GM12892 (cell line): ENCODE data around the gene PRKRA.
A peak's percentile ranks its signal among the peaks of the same experiment; 100 is the strongest.
"Not testable (repeated sequence)": the region's sequence is repeated elsewhere in the genome, so short reads cannot be mapped to it uniquely, and the experiment has no call there.

Experiments used
- DNase-seq: peaks from one replicate; pipeline ENCODE4 v3.0.0; 2011; ENCODE audit not compliant: insufficient read length
- FAIRE-seq: peaks from 2 replicates; lab custom pipeline; 2011; peaks lifted over from hg19 to GRCh38; lab: Jason Lieb, UNC
- POLR2A ChIP-seq: IDR thresholded peaks from 2 replicates; pipeline ENCODE4 v1.6.1; 2011; ENCODE audit warnings: low read depth, low read length, control low read depth
- POLR2AphosphoS5 ChIP-seq: IDR thresholded peaks from 2 replicates; pipeline ENCODE4 v1.6.1; 2011; ENCODE audit warnings: low read depth, low read length, control low read depth
- TAF1 ChIP-seq: IDR thresholded peaks from 2 replicates; pipeline ENCODE4 v1.6.1; 2011; ENCODE audit warnings: low read depth, mild to moderate bottlenecking, control low read depth, low read length, borderline replicate concordance

The PRKRA gene

DNA sequence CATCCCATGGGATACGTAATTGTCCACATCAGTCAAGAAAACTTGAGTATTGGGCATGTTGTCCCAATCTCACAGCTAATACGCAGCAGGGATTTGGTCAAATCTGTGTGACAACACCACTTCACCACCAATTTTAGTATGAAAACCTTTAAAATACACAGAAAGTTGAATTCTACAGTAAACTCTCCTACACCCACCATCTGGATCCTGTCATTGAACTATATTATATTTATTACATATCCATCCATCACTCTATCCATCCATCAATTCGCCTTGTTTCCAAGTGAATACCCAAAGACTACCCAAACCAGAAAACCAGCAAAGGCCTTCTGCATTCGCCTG lies 28.3 kb upstream of the PRKRA start:
- TF ChIP-seq POLR2A (no peak), POLR2AphosphoS5 (no peak), TAF1 (no peak)
- FAIRE-seq = no peak
- no peak for DNase-seq

DNA sequence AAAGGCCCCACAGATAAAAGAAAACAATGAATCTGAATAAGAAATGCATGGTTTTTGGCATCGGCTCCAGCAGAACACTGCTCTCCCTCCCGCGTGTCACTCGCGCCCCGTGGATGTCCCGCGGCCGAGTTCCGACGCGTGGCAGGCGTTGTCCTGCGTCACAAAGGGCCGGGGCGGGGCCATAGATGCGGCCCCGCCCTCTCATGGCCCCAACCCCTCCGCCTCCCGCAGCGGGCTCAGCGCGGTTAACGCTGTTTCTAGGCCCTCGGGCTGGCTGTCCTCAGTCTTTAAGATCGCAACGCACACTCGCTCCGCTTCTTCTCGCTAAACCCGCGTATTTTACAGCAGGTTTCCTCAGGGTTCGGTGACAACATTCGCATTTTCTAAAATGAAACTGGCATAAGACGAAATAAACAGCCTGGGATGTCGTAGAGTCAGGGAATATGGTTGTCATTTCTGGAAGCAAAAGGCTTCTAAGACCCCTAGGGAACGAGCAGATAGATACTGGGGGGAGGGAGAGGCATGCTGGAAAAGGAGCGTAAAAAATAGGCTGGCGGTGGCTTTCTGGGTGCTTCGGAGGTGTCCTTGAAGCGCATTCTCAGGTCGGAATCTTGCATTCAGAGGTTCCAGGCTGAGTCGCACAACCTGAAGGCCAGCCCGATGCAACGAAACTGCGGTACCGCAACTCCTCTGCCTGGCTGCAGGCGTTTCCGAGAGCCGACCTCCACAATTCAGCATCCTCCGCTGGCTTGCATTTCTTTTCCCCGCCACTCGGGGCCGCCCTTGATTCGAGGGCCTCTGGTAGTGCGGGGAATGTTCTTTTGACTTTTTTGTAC lies 27.7 kb upstream of the PRKRA start, which contains the start of gene FKBP7:
Gene FKBP7, minus strand, starts transcription at position 162 of the 836 bp plus-strand sequence. Its CDS starts 101 bp downstream, at position 61.
- TF ChIP-seq POLR2A (peak; percentile 71), POLR2AphosphoS5 (peak; percentile 59; the same call in 1 of the 2 replicates), TAF1 (no peak)
- peak; percentile 48 for DNase-seq
- FAIRE-seq = peak; percentile 99

DNA sequence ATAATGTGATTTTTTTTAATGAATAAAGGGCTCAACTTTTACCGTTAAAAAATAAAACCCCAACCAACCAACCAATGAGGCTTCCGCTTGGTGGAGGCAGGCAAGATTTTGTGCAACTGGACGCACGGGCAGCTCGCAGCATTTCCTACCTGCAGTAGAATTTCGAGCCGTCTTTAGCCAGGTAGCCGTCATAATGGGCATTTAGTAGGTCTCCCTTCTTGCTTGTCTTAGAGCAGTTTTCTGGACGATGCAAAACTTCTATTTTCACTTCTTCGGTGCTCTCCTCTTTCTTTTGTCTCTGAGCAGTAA lies 27.1 kb upstream of the PRKRA start:
- TF ChIP-seq POLR2AphosphoS5 = no peak
- no peak for TF ChIP-seq TAF1
- TF ChIP-seq POLR2A = no peak
- DNase-seq = no peak
- no peak for FAIRE-seq

DNA sequence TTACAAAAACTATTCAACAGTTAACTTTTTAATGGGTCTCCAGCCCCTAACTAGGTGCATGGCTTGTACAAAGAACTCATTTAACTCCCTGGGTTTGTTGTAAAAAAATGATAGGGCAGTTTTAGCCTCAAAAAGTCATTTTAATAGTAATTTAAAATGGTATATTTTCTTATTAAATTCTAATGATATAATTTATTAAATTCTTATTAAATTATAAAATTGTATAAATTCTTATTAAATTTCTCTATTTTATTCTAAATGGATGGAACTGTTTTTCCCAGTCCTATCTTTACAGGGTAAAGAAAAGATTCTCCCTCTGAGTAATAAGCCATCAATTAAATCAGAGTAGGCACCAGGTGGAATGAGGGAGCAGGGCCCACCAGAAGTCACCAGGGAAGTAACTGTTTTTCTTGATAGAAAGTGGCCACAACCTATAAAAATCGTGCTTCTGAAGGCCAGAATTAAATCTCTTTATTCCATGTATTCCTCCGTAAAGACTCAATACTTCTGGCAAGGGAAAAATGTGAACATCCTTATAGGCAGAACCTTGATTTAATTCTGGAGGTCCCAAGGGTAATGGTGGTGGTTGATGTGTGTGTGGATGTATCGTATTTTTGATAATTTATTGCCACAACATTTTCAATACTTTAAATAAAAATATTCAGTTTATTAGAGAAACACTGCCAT lies 26.6 kb upstream of the PRKRA start:
- TF ChIP-seq TAF1 = no peak
- TF ChIP-seq POLR2AphosphoS5 = no peak
- TF ChIP-seq POLR2A = no peak
- FAIRE-seq = no peak
- no peak for DNase-seq

DNA sequence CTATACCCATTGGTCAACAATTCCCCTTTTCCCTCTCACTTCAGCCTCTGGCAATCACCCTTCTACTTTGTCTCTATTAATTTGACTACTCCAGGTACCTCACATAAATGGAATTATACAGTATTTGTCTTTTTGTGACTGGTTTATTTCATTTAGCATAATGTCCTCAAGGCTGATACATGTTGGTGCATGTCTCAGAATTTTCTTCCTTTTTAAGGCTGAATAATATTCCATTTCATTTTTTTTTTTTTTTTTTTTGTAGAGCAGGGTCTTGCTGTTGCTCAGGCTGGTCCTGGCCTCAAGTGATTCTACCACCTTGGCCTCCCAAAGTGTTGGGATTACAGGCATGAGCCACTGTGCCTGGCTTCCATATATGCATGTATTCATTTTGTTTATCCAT lies 25.5 kb upstream of the PRKRA start:
- FAIRE-seq (no peak), DNase-seq (no peak)
- TF ChIP-seq POLR2A = no peak
- TF ChIP-seq TAF1 = no peak
- no peak for TF ChIP-seq POLR2AphosphoS5

DNA sequence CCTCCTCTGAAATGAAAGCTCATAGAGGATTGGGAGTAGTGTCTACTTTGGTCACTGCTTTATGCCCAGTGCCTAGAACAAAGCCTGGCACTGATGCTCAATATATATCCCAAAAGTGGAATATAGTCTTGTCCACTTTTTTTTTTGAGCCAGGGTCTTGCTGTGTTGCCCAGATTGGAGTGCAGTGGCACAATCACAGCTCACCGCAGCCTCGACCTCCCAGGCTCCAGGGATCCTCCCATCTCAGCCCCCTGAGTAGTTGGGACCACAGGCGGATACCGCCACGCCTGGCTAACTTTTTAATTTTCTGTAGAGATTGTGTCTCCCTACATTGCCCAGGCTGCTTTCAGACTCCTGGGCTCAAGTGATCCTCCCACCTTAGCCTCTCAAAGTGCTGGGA lies 23.6 kb upstream of the PRKRA start:
- no peak for TF ChIP-seq POLR2AphosphoS5
- no peak for TF ChIP-seq TAF1
- no peak for TF ChIP-seq POLR2A
- FAIRE-seq = no peak
- DNase-seq = no peak

DNA sequence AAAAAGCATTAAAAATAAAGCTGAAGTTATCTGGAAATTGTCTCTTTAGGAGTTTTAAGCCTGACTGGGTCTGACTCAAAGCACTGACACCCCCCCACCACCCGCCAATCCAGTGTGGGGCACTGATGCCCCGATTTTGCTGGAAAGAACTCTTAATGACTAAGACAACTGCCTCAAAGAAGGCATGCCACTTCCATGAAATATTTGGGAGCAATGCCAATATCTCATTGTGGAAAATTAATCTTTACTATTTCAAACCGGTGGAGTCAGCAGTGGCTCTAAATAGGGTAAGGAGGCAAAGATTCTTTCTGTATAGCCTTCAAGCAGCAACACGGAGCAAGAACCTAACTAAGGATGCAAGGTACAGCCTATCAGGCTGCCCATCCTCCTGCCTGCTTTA lies 23.0 kb upstream of the PRKRA start:
- DNase-seq (no peak), FAIRE-seq (no peak)
- no peak for TF ChIP-seq POLR2A
- TF ChIP-seq TAF1 = no peak
- TF ChIP-seq POLR2AphosphoS5 = no peak

DNA sequence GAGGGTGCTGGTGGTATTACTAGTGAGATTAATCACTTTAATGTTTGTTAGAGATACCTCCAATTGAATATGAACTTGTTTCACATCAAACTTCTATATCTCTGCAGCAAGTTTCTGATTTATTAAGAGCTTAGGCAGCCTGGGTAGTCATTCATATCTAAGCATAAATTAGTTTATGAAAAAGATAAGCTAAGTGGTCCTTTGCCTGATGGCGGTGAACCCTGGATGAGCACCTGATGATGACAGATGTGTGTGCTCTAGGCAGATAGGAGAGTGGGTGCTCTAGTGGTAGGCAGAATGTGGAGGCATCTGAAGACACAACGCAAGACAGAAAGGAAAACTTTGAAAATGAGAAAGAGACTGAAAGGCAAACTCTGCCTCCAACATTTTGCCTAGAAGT lies 22.4 kb upstream of the PRKRA start:
- TF ChIP-seq TAF1 = no peak
- DNase-seq (no peak), FAIRE-seq (no peak)

DNA sequence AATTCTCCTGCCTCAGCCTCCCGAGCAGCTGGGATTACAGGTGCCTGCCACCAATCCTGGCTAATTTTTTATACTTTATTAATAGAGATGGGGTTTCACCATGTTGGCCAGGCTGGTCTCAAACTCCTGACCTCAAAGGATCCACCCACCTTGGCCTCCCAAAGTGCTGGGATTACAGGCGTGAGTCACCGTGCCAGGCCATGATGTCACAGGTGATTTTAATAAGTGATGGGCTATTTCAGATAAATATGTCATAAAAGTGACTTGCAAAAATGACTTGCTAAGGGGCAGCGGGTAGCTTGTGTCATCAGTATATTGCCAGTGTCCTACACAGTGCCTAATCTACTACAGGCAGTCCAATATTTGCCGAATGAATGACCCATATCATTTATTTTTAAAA lies 20.3 kb upstream of the PRKRA start:
- FAIRE-seq, DNase-seq: not testable (repeated sequence)

DNA sequence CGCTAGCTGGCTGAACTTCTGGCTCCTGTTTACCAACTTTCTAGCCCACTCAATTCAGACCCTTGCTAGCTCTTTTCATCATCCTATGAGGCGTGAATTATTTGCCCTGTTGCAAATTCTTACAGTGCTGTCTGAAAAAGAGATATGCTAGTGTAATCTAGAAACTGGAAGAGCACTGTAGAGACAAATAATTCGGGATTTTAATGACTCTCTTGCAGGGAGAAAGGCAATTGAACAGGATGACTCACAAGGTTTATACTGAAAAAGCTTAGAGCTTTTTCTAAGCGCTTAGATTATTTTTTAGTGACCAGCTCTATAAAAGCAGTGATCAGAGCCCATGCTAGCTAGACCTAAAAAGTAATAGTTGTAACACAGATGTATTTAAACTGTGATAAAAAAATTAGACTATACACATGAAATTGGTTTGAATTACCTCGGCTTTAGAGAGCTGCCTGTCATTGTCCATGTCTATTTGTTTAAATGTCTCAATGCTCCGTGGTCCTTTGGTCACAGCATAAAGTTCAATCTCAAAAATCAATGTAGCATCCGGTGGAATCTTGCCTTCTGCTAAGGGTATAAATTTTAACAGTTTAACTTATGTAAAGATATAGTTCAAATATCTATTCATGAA lies 18.4 kb upstream of the PRKRA start:
- no peak for FAIRE-seq
- DNase-seq = no peak
- TF ChIP-seq POLR2A (no peak), POLR2AphosphoS5 (no peak), TAF1 (no peak)

DNA sequence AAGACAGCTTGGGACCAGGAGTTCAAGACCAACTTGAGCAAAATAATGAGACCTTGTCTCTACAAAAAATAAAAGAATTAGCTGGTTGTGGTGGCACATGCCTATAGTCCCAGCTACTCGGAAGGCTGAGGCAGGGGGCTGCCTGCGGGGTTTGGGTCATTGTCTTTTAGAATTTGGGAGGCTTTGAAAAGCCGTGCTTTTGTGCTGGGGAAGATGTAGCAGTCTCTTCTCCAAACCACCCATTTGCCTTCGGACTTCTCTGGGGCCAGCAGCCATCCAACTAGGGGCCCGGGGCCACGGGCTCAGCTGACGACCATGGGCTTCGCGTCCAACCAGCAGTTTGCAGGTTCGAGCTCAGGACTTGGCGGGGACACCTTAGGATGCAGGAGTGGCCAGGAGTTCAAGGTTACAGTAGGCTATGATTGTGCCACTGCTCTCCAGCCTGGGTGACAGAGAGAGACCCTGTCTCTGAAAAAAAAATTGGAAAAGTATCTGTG lies 6.5 kb upstream of the PRKRA start:
- FAIRE-seq (no peak), DNase-seq (no peak)
- TF ChIP-seq POLR2A (no peak), TAF1 (no peak), POLR2AphosphoS5 (no peak)

DNA sequence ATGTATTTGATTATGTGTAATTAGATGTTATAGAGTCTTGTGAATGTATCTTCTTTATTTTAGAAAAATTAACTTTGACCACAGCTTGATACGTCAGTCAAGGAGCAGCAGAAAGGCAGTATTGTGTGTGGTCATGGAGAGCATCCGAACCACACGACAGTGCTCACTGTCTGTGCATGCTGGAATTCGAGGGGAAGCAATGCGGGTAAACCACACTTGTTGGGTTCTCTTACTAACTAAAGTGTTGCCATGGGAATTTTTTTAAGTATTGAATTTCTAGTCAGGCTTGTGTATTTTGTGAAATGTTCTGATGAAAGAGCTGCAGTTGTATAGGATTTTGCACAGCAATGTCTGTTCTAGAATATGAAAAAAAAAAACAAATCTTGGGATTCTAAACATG lies 5.0 kb upstream of the PRKRA start:
- TF ChIP-seq POLR2A (no peak), TAF1 (no peak), POLR2AphosphoS5 (no peak)
- DNase-seq (no peak), FAIRE-seq (no peak)
